ENCODE measurements around the gene PTS. TPM values are rescaled to one million over a fixed set of nuclear protein-coding genes. Genes with fewer than 3 reads are reported as not detected.

PTS gene
- total and polyA plus RNA-seq, 9 of the 15 experiments (the other 6 are each of a cell fraction or from before 2014, with no cell fraction given) = 27.1 to 72.7 (median 41.1) TPM

DNA sequence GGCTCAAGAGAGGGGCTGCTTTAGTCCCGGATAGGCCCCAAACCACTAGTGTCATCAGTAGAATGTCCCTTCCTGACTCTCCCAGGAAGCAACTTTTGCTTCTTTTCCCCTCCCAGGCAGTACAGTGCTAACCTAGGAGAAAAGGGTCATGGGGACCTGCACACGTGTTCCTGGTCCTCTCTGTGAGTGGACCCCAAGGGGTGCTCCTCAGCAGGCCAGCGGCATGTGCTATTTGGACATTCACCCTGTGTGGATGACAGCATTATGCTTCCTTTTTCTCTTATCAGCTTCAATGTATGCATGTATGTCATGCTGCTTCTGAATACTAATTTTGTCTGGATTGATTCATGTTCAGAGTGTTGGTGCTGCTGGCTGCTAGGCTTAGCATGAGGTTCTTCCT lies 52.6 kb downstream of the PTS start:
- DNase-seq (ENCODE audit: extremely low read depth in 1 of 4, low spot score in 3 of 4) (peak in 1 of 4 experiments; percentile 38), FAIRE-seq (peak; percentile 55), ATAC-seq (peak; percentile 30)
- Histone ChIP-seq H3K36me3 (ENCODE audit: control insufficient read depth, insufficient read depth, low read length) (no peaks in the 10 kb centered on the region), H3K9ac (ENCODE audit: insufficient read depth in 1 of 2, low read depth in 2 of 2, low read length in 2 of 2) (peak overlapping the region in 1 of 2 experiments; percentile 37; a peak in 1 of 4 replicates), H3K27ac (ENCODE audit: extremely low read depth, low read depth, low read length) (peak overlapping the region; percentile 26; the same call in 1 of the 3 replicates), H3K79me2 (ENCODE audit: control insufficient read depth, insufficient read depth, low read length) (no peaks in the 10 kb centered on the region), H3K9me3 (replicated peaks; ENCODE audit: control insufficient read depth, insufficient read depth, low read depth, low read length) (no peaks in the 10 kb centered on the region), H3K4me2 (ENCODE audit: insufficient read depth, low read length) (peak overlapping the region; percentile 33; the same call in 1 of the 2 replicates), H4K20me1 (replicated peaks; ENCODE audit: control insufficient read depth, insufficient read depth, low read length) (no peaks in the 10 kb centered on the region; the same call in none of the 2 replicates), H3K4me1 (replicated peaks in 1 of 2; ENCODE audit: control insufficient read depth in 2 of 2, insufficient read depth in 2 of 2, low read length in 2 of 2) (peaks cover 14 to 19% of the 10 kb centered on the region in 2 experiments), H3K9me1 (ENCODE audit: control insufficient read depth, insufficient read depth, low read length) (no peaks in the 10 kb centered on the region), H3K4me3 (no peak overlapping the region), H2AFZ (ENCODE audit: low read depth, low read length) (peak overlapping the region; percentile 75), H3K27me3 (ENCODE audit: control insufficient read depth in 2 of 2, insufficient read depth in 2 of 2, low read length in 2 of 2) (no peaks in the 10 kb centered on the region)
- intact Hi-C loops (cut with micrococcal nuclease) (no loop called here), in situ Hi-C loops (cut with MboI) (no loop called here)
- POLR2A ChIA-PET = interaction anchor here (1.0 to 1.1 kb wide), 3 partner anchors 10 to 24 kb away, joined by 3 read pairs; no protein-coding TSS in a partner anchor
- 8% methylated on average over 3 of the region's 3 CpGs for WGBS (ENCODE audit: insufficient coverage, low coverage, missing lambda C conversion rate)
- no TSS peak for BruUV-seq (replicated peaks)
- CTCF ChIA-PET (ENCODE audit: low intra/inter-chr PET ratio) = interaction anchor here (0.5 to 5.5 kb wide), 6 partner anchors 11 to 1030 kb away, joined by 3 to 95 read pairs (median 4); partner anchors contain the start of gene PTS
- TF ChIP-seq MCM5 (IDR thresholded peaks at IDR 0.05; ENCODE audit: low read depth) (no peak), MEIS2 (IDR thresholded peaks at IDR 0.05; ENCODE audit: partially characterized antibody) (peak; percentile 49), PTRF (tag; IDR thresholded peaks at IDR 0.05) (no peak), DPF2 (IDR thresholded peaks at IDR 0.05) (peak; percentile 32; the same call in 1 of the 2 replicates), MYC (IDR thresholded peaks at IDR 0.05; ENCODE audit: low read depth, low read length) (peak; percentile 15; the same call in 1 of the 2 replicates), MYC (CRISPR knock-in tag; IDR thresholded peaks at IDR 0.05; ENCODE audit: borderline replicate concordance, low read depth) (no peak), L3MBTL2 (IDR thresholded peaks at IDR 0.05) (peak; percentile 55; the same call in 1 of the 2 replicates)
- TF ChIP-seq, protein P1, sequence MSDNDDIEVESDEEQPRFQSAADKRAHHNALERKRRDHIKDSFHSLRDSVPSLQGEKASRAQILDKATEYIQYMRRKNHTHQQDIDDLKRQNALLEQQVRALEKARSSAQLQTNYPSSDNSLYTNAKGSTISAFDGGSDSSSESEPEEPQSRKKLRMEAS (CRISPR knock-in tag; IDR thresholded peaks at IDR 0.05) = peak; percentile 53; the same call in 1 of the 2 replicates
- TF ChIP-seq, protein P2, sequence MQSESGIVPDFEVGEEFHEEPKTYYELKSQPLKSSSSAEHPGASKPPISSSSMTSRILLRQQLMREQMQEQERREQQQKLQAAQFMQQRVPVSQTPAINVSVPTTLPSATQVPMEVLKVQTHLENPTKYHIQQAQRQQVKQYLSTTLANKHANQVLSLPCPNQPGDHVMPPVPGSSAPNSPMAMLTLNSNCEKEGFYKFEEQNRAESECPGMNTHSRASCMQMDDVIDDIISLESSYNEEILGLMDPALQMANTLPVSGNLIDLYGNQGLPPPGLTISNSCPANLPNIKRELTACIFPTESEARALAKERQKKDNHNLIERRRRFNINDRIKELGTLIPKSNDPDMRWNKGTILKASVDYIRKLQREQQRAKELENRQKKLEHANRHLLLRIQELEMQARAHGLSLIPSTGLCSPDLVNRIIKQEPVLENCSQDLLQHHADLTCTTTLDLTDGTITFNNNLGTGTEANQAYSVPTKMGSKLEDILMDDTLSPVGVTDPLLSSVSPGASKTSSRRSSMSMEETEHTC (IDR thresholded peaks at IDR 0.05) = no peak
- TF ChIP-seq, protein P3, sequence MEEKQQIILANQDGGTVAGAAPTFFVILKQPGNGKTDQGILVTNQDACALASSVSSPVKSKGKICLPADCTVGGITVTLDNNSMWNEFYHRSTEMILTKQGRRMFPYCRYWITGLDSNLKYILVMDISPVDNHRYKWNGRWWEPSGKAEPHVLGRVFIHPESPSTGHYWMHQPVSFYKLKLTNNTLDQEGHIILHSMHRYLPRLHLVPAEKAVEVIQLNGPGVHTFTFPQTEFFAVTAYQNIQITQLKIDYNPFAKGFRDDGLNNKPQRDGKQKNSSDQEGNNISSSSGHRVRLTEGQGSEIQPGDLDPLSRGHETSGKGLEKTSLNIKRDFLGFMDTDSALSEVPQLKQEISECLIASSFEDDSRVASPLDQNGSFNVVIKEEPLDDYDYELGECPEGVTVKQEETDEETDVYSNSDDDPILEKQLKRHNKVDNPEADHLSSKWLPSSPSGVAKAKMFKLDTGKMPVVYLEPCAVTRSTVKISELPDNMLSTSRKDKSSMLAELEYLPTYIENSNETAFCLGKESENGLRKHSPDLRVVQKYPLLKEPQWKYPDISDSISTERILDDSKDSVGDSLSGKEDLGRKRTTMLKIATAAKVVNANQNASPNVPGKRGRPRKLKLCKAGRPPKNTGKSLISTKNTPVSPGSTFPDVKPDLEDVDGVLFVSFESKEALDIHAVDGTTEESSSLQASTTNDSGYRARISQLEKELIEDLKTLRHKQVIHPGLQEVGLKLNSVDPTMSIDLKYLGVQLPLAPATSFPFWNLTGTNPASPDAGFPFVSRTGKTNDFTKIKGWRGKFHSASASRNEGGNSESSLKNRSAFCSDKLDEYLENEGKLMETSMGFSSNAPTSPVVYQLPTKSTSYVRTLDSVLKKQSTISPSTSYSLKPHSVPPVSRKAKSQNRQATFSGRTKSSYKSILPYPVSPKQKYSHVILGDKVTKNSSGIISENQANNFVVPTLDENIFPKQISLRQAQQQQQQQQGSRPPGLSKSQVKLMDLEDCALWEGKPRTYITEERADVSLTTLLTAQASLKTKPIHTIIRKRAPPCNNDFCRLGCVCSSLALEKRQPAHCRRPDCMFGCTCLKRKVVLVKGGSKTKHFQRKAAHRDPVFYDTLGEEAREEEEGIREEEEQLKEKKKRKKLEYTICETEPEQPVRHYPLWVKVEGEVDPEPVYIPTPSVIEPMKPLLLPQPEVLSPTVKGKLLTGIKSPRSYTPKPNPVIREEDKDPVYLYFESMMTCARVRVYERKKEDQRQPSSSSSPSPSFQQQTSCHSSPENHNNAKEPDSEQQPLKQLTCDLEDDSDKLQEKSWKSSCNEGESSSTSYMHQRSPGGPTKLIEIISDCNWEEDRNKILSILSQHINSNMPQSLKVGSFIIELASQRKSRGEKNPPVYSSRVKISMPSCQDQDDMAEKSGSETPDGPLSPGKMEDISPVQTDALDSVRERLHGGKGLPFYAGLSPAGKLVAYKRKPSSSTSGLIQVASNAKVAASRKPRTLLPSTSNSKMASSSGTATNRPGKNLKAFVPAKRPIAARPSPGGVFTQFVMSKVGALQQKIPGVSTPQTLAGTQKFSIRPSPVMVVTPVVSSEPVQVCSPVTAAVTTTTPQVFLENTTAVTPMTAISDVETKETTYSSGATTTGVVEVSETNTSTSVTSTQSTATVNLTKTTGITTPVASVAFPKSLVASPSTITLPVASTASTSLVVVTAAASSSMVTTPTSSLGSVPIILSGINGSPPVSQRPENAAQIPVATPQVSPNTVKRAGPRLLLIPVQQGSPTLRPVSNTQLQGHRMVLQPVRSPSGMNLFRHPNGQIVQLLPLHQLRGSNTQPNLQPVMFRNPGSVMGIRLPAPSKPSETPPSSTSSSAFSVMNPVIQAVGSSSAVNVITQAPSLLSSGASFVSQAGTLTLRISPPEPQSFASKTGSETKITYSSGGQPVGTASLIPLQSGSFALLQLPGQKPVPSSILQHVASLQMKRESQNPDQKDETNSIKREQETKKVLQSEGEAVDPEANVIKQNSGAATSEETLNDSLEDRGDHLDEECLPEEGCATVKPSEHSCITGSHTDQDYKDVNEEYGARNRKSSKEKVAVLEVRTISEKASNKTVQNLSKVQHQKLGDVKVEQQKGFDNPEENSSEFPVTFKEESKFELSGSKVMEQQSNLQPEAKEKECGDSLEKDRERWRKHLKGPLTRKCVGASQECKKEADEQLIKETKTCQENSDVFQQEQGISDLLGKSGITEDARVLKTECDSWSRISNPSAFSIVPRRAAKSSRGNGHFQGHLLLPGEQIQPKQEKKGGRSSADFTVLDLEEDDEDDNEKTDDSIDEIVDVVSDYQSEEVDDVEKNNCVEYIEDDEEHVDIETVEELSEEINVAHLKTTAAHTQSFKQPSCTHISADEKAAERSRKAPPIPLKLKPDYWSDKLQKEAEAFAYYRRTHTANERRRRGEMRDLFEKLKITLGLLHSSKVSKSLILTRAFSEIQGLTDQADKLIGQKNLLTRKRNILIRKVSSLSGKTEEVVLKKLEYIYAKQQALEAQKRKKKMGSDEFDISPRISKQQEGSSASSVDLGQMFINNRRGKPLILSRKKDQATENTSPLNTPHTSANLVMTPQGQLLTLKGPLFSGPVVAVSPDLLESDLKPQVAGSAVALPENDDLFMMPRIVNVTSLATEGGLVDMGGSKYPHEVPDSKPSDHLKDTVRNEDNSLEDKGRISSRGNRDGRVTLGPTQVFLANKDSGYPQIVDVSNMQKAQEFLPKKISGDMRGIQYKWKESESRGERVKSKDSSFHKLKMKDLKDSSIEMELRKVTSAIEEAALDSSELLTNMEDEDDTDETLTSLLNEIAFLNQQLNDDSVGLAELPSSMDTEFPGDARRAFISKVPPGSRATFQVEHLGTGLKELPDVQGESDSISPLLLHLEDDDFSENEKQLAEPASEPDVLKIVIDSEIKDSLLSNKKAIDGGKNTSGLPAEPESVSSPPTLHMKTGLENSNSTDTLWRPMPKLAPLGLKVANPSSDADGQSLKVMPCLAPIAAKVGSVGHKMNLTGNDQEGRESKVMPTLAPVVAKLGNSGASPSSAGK (IDR thresholded peaks at IDR 0.05) = peak; percentile 47; the same call in 1 of the 2 replicates

All from K562 (cell line).